ENCODE results near the gene UST.
A peak's percentile ranks its signal among the peaks of the same experiment; 100 is the strongest.
"Not testable (repeated sequence)": the region's sequence is repeated elsewhere in the genome, so short reads cannot be mapped to it uniquely, and the experiment has no call there.

UST gene

DNA sequence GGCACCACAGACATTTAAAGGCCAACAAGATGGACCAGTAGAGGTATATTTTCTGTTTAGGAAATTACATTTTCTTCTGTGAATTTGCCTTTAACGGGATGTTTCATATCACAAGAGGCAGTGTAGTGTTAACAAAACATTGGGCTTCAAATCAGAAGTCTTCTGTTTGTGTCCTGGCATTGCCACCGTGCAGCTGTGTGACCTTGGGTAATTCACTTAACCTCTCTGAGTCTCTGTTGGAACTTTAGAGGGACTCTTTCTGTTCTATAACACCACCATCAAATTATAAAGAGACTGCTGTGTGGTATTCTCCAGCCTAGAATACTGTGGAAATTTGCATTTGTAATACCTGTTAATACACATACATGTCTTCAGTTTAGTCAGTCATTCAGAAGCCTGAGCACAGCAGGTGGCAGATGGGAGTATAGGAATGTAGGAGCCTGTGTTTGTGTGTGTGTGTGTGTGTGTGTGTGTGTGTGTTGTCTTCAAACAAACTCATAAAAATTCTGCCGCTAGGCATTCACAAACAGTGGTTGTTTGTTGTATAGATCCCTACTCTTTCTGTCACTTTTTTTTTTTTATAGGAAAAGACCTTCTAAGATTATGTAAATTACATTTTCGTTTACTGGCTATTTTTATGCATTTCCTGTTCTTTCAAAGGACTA is 22.6 kb downstream of the UST start:
- DNase-seq = no peak

DNA sequence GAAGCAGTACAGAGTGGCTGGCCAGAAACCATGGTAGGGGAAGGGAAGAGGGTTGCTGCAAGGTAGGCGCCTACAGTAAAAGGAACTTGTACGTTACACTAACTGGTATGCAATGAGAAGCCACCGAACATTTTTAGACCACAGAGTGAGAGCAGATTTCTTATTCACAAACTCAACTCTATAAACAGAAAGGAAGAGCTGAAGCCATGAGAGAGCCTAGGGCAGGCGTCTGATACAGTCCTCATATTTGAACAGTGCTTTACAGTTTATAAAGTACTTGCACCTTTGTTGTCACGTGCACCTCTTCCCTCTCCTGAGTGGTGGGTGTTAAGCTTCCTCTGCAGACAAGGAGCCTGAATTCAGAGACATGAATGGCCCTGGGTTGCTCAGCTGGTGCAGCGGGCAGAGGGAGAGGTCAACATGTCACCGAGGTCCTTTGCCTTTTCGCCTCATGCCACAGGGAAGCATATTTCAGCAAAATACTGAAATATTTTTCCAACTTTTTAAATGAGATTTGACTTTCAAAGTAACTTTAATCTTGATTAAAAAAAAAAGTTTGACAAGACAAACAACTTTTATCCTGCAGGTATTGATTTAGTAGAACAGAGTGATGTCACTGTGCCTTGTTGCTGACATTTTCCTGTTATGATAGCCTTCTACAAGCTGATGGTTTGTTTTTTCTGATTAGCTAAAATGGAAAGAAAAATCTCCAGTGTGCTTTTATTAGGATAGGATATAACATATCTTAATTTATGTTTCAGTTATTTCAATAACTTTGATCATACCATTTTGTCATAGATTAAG is 23.8 kb downstream of the UST start:
- no peak for DNase-seq

DNA sequence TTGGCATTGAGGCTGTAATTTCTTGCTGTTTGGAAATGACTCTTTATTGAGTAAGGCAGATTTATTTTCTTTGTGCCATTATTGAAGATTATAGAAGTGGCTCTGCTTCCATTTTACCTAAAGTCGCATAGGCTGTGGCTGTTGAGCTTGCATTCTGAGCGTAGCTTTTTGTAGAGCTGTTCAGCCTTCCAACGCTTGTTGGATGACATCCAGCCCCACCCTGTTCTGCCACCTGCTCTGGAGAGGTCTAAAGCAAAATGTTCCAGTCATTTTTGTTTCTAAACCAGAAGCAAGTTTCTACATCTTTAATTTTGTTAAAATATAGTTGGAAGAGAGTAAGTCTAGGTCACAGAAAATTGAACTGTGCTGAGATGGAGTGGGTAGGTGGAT is 24.4 kb downstream of the UST start:
- DNase-seq = peak; percentile 57

DNA sequence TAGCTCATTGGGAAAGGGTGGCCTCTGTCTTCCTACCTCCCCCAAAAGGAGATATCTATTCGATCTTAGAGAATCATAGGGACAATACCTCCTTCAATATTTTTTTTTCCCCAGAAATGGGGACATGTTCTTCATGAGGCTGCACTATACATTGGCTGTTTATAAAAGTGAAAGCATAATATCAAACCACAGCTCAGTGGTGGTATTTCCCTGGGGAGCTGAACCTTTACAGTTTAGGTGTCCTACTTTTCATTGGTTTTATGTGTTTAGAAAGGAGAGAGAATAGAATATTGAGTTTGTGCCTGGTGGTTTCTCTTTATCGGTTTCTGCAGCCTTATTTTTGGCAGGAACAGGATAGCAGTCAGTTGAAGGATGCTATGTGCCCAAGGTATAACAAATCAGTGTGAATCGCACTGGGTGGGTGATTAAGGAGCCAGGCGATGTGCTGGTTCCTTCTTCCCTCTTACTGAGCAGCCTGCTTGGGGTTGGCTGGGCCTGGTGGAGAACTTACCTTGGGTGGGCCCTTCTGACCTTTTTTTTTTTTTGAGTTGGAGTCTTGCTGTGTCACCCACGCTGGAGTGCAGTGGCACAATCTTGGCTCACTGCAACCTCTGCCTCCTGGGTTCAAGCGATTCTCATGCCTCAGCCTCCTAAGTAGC is 25.2 kb downstream of the UST start:
- DNase-seq = no peak

DNA sequence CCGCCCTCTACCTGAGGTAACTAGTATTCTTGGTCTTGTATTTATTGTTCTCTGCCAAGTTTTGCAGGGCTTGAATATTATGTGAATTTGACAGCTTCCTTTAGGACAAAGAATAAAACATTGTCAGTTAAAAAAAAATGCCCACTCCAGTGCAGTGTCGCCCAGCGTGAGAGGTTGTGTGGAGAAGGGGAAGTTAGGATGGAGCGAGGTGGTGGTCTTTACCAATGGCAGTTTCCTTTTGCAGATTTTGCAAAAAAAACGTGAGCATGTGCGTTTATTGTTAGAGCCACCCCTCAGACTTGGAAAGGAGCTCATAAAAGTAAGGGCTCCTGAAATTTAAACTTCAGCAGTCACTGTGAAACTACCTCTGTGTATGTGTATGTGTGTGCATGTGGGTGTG is 28.3 kb downstream of the UST start:
- no peak for DNase-seq

DNA sequence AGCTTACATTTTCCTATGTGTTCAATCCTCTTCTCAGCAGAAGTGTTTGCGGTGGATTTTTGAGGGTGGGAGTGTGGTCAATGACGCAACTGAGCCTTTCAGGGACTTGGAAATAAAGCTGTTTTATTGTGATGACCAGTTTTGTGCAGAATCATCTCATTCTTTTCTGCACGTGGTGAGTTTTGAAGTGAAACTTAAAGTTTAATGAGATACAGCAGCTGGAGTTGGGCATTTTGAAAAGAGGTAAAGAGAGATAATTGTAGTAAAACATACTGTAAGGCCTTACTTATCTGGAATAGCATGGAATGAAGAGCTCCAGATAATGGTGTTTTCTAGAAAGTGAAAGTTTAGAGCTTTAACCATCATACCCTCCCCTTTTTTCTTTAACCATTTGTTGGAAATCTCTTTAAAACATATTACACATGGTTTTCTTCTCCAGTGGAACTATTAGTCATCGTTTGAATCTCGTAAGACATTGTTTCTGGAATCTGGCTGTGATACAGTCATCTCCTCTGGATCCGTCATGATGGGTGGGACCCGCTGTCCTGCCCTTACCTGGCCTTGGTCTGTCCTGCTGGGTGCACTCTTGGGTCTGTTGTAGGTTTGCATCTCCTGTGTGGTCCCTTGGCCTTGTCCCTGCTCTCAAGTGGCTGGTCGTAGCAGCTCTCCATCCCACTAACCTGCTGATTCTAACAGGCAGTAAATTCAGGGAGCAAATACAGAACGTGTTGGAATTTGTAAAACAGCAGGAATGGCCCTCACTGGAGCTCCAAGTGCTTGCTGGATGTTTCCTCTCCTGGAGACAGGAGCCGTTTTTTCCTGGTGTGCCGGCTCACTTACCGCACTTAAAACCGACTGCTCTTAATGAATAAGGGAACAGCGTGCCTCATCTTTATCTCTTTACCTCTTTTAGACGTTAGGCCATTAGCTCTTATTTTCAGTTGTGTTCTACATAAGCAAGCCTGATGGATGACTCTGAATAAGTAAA is 29.8 kb downstream of the UST start:
- no peak for DNase-seq

DNA sequence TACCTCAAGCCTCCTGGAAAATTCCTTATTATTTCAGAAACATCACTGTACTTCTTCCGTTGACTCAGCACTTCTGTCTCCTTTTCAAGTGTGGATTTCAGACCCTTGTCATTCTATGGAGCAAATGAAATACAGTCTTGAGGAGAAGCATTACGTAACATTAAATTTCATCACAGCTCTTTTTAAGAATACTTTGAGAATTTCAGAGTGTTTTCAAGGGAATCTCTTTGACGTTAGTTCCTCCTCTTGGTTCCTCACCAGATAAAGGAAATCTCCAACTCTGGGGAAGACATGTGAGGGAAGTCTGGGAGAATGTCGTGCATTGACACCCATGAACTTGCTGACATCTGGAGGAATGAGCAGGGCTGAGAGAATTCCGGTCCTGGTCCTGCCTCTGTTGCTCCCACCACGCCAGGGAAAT is 32.3 kb downstream of the UST start:
- DNase-seq = no peak

DNA sequence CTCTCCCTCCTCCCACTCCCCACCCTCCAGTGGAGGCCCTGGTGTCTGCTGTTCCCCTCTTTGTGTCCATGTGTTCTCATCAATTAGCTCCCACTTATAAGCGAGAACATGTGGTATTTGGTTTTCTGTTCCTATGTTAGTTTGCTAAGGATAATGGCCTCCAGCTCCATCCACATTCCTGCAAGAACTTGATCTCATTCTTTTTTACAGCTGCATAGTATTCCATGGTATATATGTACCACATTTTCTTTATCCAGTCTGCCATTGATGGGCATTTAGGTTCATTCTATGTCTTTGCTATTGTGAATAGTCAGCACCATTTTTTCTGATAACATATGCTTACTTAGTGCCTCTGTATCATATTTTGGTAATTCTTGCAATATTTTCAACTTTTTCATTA is 33.6 kb downstream of the UST start:
- DNase-seq = not testable (repeated sequence)

DNA sequence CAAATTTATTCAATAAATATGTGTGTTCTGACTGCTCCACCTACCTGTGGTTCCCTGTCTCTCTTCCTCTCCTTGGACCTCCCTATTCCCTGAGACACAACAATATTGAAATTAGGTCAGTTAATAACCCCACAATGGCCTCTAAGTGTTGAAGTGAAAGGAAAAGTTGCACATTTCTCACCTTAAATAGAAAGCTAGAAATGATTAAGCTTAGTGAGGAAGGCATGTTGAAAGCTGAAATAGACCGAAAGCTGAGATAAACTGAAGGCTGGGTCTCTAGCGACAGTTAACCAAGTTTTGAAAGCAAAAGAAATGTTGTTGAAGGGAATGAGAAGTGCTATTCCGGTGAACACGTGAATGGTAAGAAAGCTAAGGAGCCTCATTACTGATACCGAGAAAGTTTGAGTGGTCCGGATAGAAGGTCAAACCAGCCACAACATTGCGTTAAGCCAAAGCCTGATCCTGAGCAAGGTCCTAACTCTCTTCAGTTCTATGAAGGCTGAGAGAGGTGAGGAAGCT is 34.1 kb downstream of the UST start:
- no peak for DNase-seq

DNA sequence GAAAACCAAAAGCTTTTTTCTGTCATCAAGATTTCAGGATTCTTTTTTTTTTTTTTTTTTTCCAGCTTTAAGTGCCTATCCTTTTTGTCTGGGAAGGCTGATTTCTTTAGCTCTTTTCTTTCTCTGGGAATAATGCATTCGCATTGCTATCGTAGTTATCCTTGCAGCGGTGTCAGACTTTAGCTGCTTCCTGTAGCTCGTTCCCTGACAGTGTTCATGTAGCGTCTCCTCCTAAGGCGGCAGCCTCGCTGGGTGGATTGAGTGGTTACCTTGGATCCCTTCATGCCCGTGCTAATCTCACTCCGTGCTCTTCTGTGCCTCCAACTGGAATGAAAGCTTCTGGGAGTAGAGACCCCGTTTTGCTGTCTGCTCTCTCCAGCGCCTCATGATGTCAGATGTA is 43.1 kb downstream of the UST start:
- no peak for DNase-seq

DNA sequence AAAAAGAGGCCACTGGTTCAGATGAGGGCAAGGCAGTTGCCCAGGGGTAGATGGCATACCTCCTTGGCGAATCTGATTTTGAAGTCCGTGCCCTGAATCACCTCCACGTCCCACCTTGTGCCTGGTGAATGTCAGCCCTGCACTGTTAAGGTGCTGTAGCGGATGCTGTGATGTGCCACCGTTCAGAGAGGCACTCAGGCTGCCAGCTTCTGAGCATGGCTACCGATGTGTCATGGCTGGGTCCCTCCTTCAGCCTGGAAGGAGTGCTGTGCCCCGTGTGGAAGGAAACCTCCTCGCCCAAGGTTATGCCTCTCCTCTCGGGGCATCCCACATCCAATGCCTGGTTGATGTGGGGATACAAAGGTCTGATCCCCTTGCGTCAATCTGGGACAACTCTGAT is 43.6 kb downstream of the UST start:
- no peak for DNase-seq

DNA sequence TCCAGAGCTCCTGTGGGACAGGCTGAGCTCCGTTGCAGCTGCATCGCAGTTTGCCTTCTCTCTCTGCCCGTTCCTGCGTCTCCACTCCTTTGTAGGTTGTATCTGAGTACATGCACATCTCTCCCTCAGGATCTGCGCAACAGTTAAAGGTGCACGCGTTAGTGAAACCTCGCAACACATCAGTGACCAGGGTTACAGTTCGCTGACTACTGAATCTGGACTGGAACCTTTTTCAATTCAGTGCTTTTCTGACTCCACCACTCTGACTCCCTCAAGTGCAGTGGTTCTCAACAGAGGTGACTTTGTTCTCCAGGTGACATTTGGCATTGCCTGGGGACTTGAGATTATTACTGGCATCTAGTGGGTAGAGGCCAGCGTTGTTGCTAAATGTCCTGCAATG is 44.0 kb downstream of the UST start:
- DNase-seq = no peak

DNA sequence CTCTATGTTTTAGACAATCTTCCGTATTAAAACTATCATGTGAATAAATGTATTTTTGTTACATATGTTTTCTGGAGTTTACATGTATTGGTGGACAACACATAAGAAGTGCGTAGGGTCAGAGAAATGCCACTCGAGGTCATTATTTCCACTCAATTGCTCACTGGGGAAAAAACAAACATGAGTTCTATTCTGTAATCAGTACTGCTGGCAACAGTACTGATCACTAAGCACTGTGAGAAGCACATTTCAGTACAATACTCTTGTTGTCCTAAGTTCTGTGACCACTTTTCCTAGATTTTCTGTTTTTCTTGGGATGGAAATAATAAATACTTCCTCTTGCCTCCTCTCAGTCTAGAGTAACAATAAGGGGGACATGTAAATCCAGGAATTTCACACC is 44.5 kb downstream of the UST start:
- DNase-seq = no peak

DNA sequence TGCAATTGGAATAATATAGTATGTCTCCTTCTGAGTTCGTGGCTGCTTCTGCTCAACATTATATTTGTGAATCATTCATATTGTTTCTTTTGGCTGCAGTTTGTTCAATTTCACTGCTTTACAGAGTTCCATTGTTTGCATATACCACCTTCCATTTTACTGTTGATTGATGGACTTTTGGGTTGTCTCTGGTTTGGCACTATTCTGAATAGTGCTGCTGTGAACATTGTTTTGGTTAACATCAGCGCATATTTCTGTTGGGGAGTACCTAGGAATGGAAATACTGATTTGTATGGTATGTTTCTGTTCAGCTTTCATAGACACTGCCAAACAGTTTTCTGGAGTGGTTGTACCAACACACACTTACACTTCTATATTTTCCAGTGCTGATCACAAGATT is 46.9 kb downstream of the UST start:
- no peak for DNase-seq

DNA sequence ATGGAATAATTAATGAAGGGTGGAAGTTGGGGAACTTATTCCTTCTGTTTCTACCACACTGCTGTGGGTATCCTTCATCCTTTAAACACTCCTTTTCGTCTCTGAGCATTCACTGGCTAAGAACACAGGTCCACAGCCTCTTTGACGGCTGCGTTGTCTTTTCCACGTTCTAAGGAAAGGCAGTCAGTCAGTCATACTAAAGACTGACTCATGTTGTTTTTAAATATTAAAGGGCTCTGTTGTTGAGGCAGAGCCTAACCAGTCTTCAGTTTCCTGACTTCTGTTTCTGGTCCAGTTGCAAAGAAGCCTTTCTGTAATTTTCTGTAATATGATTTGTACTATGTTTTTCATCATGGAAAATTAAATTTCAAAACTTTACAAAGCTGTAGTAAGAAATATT is 48.0 kb downstream of the UST start:
- DNase-seq = no peak

DNA sequence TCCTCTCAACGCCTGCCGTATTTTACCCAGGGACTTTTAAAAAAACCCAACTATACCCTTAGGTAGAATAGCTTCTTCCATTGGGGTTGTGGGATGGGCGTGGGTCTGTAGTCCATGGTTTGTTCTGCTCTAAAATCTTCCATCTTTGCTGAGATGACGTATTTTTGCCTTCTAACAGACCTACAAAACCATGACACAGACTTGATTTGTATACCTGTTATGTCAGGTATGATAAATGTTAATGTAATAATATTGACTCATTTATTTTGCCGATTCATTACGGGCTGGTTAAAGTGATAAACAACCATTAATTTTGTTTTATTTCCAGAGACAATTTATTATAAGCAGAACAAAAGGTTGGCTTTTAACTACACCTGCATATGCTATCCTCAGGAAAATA is 48.7 kb downstream of the UST start:
- DNase-seq = no peak

DNA sequence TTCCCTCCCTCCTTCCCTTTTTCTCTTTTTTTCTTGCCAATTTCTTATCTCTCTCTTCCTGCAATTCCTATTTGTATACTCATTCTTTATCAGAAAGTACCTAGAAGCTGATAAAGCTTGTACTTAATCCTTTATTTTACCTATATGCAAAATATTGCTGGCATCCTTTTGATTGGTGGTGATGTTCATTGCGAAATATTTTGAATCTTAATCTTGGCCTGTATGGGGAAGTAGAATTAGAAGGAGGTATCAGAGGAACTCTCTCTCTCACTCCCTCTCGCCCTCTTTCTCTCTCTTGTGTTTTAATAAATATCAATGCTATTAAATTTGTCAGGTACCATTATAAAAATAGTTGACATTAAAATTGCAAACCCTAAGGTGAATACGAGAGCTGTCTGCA is 52.8 kb downstream of the UST start:
- no peak for DNase-seq

DNA sequence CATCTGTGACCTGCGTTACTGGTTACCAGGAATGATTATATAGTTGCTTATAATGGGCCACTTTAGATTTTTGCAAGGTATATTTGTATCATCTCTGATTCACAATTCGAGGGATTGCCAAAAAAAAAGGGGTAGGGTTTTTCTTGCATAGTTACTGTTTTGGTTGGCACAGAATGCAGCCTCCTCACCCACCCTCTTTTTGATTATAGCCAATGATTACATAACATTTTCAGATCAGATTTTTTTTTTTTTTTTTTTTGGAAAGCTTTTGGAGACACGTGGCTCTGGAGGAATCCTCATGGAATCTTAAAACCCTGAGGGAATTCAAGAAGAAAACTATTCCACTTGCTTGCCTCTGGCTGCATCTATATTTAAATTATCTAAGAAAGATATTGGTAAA is 53.7 kb downstream of the UST start:
- no peak for DNase-seq

DNA sequence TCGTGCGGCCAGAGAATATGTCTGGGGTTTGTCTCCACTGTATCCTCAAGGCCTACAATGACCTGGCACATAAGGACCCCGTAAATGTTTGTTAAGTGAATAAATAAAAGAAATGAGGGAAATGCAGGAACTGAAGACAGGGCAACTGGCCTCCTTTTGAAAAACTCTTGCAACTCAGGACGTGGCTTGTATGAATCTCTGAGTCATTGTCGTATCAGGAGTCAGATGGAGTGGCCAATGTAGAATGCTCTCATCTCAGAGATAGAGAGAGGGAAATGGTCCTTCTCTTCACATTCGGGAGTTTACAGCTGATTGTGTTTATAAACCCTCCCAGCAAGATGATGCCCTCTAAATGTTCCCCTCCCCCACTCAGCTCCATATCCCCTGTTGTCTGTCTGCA is 57.1 kb downstream of the UST start:
- no peak for DNase-seq

DNA sequence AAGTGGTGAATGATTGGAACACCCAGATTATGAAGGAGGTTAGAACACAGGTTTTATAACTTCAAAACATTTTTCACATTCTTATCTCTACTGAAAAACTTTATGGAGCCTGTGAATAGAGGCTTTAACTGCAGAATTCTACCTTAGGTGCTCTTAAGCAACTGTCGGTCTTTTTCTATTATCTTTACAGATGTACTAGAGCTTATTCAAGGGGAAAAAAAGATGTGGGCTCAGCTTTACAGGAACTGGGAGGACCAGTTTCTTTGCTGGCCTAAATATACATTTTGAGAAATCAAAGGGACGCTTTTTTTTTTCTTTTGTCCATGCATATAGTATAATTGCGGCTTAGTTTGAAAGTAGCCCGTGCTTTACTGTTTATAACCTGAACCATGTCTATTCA is 58.9 kb downstream of the UST start:
- no peak for DNase-seq

DNA sequence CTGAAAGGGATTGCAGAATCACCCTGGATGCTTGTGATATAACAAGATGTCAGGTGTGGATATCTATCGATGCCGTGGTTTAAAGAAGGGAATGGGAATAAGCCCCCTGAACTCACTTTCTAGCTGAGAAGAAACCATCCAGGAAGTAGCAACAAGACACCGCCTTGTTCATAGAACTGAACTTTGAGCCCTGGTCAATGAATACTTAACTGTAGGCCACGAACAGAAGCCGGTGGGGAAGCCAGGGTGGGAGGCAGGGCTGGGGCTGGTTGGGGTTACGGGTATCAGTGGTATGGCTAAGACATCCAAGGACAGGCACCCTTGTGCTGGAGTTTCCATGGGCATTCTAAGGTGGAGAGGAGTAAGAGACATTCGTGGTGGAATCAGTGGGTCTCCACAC is 61.0 kb downstream of the UST start:
- DNase-seq = no peak

DNA sequence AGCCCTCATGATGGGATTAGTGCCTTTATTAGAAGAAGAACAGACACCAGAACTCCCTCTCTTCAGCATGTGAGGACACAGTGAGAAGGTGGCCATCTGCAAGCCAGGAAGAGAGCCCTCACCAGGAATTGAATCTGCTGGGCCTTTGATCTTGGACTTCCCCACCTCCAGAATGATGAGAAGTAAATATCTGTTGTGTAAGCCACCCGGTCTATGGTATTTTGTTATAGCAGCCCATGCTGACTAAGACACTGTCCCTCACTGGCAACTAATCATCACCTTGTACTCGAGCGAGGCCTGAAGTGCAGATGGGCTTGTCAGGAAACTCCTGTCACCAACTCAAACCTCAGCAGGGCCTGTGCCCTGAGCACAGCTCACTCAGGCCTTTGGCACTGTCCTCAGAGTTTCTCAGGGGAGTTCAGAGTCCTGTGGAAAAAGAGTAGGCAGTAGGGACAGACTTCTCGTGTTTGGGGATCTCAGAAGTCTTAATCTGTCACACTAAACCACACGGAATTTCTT is 62.0 kb downstream of the UST start:
- DNase-seq = no peak

DNA sequence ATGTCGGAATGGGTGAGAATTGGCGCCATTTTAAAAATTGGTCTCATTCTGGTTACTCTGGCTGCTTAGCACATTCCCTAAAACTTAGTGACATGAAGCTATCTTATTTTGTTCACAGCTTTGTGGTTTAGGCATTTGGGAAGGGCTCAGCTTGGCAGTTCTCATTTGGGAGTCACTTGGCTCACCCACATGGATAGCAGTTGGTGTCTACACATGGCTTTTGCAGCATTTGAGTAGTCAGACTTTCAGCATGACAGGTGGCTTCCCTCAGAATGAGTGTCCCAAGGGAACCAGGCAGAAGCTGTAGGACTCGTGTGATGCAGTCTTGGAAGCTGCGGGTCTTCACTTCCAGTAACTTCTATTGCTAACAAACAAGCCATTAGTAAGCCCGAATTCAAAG is 64.6 kb downstream of the UST start:
- peak; percentile 85 for DNase-seq

Data from NCI-H2171 (cell line).